ENCODE results near the gene MINDY3. TPM values are rescaled to one million over a fixed set of nuclear protein-coding genes. Genes with fewer than 3 reads are reported as not detected.
"Not testable (repeated sequence)": the region's sequence is repeated elsewhere in the genome, so short reads cannot be mapped to it uniquely, and the experiment has no call there.

Gene MINDY3
- total RNA-seq, 1 donor from 2014 or later = 39.2 TPM

DNA sequence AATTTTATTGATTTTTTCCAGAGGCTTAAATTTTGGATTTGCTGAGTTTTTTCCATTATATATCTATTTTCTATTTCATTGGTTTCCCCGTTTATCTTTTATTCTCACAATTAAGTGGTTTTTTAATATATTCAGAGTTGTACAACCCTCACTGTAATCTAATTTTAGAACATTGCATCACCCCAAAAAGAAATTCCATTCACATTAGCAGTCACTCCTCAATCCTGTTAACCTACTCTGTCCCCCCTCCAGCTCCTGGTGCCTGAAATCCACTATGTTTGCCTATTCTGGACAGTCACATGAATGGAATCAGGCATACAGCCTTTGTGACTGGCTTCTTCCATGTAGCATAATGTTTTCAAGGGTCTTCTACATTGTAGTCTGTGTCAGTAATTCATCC, 84.8 kb downstream of the MINDY3 start:
- no peak overlapping the region for H3K4me3 ChIP-seq
- H3K9me3 ChIP-seq = no peaks in the 10 kb centered on the region
- peaks cover 33% of the 10 kb centered on the region for H3K36me3 ChIP-seq
- H3K27me3 ChIP-seq = no peaks in the 10 kb centered on the region
- TF ChIP-seq, protein P1, sequence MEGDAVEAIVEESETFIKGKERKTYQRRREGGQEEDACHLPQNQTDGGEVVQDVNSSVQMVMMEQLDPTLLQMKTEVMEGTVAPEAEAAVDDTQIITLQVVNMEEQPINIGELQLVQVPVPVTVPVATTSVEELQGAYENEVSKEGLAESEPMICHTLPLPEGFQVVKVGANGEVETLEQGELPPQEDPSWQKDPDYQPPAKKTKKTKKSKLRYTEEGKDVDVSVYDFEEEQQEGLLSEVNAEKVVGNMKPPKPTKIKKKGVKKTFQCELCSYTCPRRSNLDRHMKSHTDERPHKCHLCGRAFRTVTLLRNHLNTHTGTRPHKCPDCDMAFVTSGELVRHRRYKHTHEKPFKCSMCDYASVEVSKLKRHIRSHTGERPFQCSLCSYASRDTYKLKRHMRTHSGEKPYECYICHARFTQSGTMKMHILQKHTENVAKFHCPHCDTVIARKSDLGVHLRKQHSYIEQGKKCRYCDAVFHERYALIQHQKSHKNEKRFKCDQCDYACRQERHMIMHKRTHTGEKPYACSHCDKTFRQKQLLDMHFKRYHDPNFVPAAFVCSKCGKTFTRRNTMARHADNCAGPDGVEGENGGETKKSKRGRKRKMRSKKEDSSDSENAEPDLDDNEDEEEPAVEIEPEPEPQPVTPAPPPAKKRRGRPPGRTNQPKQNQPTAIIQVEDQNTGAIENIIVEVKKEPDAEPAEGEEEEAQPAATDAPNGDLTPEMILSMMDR (IDR thresholded peaks at IDR 0.05) = no peak
- ATAC-seq = no peak
- intact Hi-C loops (cut with DNase I) = no loop called here
- no peaks in the 10 kb centered on the region for H3K4me1 ChIP-seq
- no peak for DNase-seq
- H3K27ac ChIP-seq = no peak overlapping the region

DNA sequence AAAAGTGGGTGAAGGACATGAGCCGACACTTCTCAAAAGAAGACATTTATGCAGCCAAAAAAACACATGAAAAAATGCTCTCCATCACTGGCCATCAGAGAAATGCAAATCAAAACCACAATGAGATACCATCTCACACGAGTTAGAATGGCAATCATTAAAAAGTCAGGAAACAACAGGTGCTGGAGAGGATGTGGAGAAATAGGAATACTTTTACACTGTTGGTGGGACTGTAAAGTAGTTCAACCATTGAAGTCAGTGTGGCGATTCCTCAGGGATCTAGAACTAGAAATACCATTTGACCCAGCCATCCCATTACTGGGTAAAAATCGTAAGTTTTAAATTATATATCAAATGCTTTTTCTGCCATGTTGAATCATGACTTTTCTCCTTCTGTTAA, 85.8 kb downstream of the MINDY3 start:
- H3K4me3 ChIP-seq, H3K9me3 ChIP-seq, H3K27ac ChIP-seq: not testable (repeated sequence)

DNA sequence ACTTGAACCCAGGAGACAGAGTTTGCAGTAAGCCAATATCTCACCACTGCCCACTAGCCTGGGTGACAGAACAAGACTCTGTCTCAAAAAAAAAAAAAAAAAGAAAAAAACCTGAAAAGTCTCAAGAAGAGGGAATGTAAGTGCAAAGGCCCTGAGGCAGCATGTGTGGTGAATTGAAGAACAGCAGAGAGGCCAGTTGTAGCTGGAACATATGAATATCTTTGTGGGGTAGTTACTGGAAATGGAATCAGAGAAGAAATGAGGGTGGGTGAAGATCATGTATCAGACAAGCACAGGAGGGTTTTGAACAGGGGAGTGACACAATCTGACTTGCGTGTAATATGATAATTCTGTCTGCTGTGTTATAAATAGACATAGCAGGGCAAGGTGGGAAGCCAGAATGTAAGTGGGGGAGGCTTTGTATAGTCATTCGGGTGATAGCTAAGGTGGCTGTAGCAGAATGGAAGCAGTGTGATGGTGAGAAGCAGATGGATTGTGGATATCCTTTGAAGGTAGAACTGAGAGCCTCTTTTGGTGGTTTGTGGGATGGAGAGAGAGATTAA, 95.3 kb downstream of the MINDY3 start:
- ATAC-seq = no peak
- intact Hi-C loops (cut with DNase I) = no loop called here
- H3K36me3 ChIP-seq = no peaks in the 10 kb centered on the region
- no peak for DNase-seq
- H3K4me1 ChIP-seq = no peaks in the 10 kb centered on the region
- no peaks in the 10 kb centered on the region for H3K9me3 ChIP-seq
- TF ChIP-seq, protein P1 (IDR thresholded peaks at IDR 0.05) = no peak
- no peaks in the 10 kb centered on the region for H3K27me3 ChIP-seq
- no peak overlapping the region for H3K27ac ChIP-seq
- H3K4me3 ChIP-seq = no peak overlapping the region

More for the DNA sequence above, 85.8 kb downstream of the MINDY3 start:
- intact Hi-C loops (cut with DNase I); H3K27me3 ChIP-seq; H3K4me1 ChIP-seq; ATAC-seq; DNase-seq: not testable (repeated sequence)
- H3K36me3 ChIP-seq = peaks cover 26% of the 10 kb centered on the region

DNA sequence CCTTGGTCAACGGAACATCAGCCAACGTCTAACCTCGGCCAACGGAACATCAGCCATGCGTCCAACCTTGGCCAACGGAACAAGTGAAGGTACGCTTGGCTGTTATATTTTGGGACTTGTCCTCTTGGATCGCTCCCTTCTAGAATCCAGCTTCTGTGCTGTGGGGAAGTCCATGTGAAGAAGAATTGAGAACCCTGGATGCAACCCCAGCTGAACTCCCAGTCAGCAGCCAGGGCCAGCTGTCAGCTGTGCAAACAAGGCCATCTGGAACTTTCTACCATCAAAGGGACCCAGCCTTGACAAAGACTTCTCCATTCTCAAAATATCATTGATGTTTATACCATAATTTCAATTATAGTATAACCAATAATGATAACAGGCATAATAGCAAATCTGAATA, 97.3 kb downstream of the MINDY3 start:
- no peaks in the 10 kb centered on the region for H3K9me3 ChIP-seq
- intact Hi-C loops (cut with DNase I) = no loop called here
- DNase-seq = no peak
- H3K27me3 ChIP-seq = no peaks in the 10 kb centered on the region
- TF ChIP-seq, protein P1 (IDR thresholded peaks at IDR 0.05) = no peak
- no peak overlapping the region for H3K4me3 ChIP-seq
- ATAC-seq = no peak
- no peak overlapping the region for H3K27ac ChIP-seq
- no peaks in the 10 kb centered on the region for H3K4me1 ChIP-seq
- no peaks in the 10 kb centered on the region for H3K36me3 ChIP-seq

DNA sequence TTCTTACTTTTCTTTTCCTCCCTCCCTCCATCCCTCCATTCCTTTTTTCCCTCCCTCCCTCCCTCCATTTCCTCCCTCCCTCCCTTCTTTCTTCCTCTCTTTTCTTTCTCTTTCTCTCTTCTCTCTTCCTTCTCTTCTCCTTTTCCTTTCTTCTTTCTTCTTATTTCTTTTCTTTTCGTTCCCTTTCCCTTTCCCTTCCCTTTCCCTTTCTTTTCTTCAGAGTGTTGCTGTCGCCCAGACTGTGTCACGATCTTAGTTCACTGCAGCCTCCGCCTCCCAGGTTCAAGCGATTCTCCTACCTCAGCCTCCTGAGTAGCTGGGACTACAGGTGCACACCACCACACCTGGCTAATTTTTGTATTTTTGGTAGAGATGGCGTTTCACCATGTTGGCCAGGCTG, 98.1 kb downstream of the MINDY3 start:
- H3K4me3 ChIP-seq; ATAC-seq; H3K27me3 ChIP-seq; intact Hi-C loops (cut with DNase I); H3K4me1 ChIP-seq; H3K27ac ChIP-seq; H3K9me3 ChIP-seq; H3K36me3 ChIP-seq; DNase-seq: not testable (repeated sequence)

DNA sequence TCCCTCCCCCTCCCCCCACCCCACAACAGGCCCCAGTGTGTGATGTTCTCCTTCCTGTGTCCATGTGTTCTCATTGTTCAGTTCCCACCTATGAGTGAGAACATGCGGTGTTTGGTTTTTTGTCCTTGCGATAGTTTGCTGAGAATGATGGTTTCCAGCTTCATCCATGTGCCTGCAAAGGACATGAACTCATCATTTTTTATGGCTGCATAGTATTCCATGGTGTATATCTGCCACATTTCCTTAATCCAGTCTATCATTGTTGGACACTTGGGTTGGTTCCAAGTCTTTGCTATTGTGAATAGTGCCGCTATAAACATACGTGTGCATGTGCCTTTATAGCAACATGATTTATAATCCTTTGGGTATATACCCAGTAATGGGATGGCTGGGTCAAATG, 99.1 kb downstream of the MINDY3 start:
- H3K36me3 ChIP-seq; H3K27me3 ChIP-seq; DNase-seq; H3K4me1 ChIP-seq; intact Hi-C loops (cut with DNase I); H3K27ac ChIP-seq; ATAC-seq; H3K9me3 ChIP-seq; H3K4me3 ChIP-seq: not testable (repeated sequence)

DNA sequence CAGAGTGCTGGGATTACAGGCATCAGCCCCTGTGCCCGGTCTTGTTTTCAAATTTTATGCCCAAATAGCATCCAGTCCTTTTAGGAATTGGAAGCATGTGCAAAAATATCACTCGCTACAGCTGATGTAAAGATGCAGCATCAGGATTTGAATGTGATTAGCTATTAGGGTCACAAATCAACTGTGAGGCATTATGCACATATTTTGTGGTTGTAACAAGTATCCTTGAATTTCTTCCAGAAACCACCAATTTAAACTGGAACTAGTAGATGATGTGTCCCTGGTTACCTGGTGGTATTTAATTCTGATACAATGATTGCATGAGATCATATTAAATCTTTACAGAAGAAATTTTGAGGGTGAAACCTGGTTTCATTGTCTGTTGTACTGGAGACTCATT, 99.6 kb downstream of the MINDY3 start:
- Histone ChIP-seq H3K4me3 (no peak overlapping the region), H3K36me3 (no peaks in the 10 kb centered on the region), H3K27me3 (no peaks in the 10 kb centered on the region), H3K27ac (no peak overlapping the region), H3K9me3 (no peaks in the 10 kb centered on the region), H3K4me1 (no peaks in the 10 kb centered on the region)
- TF ChIP-seq, protein P1 (IDR thresholded peaks at IDR 0.05) = no peak
- DNase-seq (no peak), ATAC-seq (no peak)
- intact Hi-C loops (cut with DNase I) = no loop called here
